Measurements from ENCODE around the gene ALAS1.

The ALAS1 gene

DNA sequence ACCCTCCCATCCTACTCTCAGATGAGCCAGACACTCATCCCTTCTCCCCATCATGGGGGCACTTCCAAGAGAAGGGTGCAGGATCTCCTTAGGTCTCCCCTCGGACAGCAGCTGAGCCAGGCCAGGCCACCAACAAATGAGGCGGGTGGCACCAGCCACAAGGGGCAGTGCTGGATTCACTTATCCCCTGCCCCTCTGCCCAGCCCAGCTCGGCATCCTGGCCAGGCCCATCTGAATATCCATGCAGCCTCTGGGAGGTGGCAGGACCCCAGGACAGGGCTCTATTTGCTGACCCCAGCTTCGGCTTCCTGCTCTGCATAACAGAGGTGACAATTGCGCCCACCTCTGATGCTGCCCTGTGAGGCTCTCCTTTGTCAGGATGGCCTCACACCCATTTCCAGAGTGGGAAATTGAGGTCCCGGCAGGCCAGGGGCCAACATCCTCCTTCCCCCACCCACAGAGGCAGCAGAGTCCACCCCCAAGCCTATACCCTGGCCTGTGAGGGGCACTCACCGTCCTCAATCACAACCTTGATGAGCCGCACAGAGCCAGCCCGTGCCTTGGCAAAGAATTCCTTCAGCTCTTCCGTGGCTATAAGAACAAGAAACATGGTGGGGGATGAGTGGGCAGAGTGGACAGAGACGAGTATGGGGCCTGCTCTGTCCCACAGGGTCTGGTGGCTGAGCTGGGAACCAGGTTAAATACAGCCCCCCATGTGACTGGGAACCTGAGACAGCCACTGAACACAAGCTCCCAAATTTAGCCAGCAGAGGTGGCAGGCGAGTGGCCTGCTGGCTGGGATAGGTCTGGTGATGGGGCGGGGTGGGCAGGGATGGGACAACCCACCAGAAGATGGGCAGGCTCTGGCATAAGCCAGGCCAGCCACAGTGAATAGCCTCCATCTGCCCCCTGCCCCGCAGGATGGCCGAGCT, 36.8 kb downstream of the ALAS1 start:
- no peak for DNase-seq (ENCODE audit: low spot score)

DNA sequence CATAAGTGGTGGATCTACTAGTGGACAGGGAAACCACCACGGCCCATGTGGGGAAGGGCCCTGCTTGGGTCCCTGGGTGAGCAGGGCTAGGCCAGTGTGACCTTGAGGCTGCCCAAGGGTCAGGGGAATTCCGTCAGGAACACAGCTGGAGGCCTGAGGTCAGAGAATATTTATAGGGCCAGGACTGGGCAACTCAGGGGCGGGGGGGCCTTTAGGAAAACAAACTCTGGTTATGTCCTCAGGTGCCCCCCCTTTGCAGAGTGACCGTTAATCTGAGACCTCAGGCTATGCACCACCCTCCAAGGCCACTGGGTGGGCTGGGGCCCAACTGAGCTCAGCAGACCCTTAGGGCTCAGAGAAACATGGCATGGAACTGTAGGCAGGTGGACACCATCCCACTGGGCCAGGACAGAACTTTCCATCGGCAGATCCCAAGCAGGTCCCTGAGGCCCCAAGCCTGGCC, 38.5 kb downstream of the ALAS1 start:
- DNase-seq (ENCODE audit: low spot score) = no peak

DNA sequence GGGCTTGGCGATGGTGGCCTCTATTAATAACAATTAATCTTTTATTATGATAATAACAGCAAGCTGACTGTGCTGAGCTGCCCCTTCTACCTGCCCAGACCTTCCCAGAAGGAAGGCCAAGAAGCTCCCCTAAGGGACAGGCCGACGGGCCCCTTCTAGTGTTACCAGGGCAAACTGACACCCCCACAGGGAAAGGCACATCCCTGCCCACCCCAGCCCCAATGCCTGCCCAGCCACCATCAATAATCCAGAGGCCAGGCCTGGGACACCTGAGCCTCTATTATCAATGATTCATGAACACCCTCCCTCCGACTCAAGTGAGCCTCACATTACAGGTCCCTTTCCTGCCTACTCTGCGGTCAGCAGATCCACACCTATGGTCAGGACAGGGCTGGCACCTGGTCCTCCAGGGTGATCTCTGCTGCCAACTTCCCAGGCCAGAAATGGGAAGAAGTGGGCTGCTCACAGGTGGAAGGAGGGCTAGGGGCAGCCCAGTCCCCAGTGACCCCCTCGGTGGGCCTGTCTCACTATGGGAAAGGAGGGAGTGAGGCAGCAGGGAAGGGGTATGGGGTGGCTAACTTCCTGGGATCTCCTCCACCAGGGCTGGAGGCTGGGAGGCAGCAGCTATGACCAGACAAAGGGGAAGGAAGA, 39.2 kb downstream of the ALAS1 start:
- DNase-seq (ENCODE audit: low spot score) = no peak

DNA sequence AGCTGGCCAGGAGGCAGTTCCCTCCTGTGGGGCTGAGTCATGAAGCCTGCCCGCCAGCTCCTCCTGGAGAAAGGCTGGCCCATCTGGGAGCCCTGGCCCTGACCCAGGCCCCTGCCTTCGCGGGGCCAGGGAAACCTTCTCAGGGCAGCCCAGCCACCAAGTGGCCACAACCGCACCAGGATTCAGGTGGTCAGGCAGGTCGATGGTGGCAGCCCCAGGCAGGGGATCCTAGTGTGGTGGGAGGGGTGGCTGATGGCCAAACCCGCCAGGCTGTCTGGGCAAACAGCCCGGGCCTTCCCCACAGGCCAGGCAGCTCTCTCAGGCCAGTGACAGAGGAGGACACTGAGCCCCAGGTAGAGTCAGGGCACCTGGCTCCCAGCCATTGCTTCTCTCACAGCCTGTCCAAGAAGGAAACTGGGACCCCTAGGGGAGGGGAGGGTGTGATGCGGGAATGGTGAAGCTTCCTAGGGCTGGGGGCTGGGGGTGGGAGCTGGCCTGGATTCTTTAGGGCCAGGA, 39.8 kb downstream of the ALAS1 start:
- peak; percentile 59 for DNase-seq (ENCODE audit: low spot score)

GRCh38 chr3:52238193-52238760, 40.3 kb downstream of the ALAS1 start:
- DNase-seq (ENCODE audit: low spot score) = no peak

DNA sequence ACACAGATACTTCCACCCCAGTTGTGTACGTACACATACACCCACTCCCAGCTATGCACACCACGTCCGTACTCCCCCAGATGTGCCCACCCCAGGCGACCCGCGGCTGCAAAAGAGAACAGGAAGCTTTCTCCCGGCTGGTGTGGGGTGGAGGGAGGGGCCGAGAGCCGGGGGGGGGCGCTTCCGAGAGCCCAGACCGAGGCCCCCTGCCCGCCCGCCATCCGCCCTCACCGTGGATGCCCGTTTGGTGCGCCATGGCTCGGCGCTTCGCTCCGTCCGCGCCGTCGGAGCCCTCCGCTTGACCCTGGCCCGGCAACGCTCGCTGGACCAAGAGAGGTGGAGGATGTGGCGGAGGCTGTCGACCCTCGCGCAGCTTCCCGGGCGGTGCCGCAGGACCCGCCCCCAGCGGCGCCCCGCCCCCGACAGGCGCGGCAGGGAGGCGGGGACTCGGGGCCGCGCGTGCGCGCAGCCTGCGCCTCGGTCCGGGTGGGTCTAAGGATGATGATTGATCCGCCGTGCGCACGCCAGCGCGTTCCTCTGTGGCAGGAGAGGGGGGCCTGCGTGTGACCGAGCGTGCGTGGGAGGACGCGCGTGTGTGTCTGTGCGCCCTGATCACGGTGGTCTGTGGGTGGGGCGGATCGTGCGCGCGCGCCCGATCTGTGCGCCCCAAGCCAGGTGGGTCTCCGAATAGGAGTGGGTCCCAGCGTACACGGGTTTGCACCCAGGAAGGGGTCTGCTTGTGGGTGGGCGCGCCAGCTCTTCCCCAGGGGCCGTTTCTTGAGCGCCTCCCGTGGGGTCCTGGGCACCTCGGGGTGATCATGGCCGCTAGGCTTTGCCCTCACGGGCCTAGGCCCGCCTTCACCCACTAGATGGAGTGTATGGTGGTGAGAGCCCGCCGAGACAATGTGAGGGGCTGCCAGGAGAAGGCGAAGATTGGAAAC, 41.1 kb downstream of the ALAS1 start, which contains the start of gene TWF2:
TWF2 (minus strand) TSS at position 398 of the 941 bp plus-strand sequence; CDS start at position 256, 142 bp downstream.
- peak; percentile 84 for DNase-seq (ENCODE audit: low spot score)

DNA sequence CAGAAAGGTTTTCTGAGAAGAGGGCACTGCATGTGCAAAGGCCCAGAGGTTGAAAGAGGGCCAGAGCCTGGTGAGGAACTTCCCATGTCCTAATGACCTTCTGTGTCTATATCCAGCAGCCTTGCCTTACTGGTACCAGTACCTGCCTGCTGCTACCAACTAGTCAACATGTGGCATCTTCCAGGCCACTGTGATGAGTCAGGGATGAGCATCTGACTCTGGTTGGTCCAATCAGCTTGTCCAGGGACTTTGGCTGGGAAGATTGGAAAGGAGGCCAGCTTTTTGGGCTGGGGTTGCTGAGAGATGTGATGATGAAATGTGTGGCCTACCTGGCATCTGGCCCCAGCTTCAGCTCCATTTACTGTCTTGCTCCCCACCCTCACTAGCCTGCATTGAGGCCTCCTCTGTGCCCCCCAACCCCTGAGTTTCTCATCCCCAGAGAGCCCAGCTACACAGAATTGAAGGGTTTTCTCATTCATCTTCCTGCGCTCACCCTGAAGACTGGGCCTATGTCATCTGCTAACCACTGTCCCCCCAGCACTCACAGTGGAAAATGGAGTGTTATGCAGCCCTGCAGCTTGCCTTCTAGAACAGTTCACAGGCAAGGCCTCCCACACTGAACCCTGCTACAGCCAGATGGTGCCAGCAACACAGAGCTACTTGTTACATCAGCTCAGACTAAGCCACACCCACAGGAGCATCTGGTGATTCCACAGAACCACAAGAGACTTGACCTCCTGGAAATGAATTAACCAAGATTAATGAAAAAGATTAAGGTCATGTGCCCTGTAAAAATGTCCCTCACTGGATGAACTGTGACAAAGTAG, 42.3 kb downstream of the ALAS1 start:
- peak; percentile 49 for DNase-seq (ENCODE audit: low spot score)

- DNase-seq (ENCODE audit: low spot score) = no peak
Measured at GRCh38 chr3:52240886-52241370, 43.0 kb downstream of the ALAS1 start.

DNA sequence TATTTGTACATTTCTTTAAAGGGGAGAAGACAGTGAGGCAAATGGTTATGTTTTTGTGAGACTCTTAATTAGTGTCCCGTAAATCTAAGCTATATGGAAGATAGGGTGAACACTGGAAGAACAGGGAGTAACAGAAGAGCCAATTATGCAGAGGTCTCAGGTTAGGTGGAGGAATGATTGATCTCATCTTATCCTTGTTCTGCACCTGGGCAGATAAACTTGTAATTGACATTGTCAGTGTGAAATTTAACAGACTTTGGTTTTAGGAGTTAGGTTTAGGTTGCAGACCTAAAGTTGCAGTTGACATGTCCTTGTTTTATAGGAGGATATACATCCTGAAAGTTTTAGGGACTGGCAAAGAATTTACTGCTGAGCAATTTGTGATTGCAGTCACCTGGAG, 44.1 kb downstream of the ALAS1 start:
- DNase-seq (ENCODE audit: low spot score) = no peak

DNA sequence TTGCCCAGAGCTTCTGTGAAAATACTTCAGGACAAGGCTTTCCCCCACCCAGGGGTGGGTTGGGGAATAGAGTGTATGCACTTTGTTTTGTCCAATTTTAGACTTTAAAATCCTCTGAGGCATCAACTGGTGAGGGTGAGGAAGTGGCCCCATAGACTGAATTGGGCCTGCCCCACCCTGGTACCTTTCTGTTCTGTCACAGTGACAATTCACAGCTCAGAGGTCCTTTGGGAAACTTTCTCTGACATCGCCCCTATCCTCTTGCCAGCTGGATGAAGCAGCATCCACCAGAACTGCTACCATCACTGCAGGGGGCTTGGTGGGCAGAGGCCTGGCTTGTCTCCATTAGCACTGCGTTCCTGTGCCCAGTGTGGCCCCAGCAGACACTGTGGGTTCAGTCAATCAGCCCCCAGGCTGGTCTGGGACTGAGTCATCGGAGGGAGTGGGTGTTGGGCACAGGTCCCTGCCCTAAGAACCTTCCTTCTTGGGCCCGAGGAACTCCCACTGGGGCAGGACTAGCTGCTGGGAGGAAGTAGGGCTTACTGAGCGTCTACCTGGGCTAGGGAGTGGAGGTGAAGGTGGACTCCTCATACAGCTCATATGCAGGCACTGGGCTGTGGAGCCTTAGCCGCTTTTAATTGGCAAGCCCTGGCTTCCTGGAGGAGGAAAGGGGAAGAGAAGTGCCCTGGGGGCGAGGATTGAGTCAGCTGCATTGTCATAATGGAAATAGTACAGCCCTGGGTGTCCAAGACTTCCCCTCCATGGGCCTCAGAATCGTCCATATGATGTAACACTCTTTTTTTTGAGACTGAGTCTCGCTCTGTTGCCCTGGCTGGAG, 46.0 kb downstream of the ALAS1 start:
- DNase-seq (ENCODE audit: low spot score) = peak; percentile 28

DNA sequence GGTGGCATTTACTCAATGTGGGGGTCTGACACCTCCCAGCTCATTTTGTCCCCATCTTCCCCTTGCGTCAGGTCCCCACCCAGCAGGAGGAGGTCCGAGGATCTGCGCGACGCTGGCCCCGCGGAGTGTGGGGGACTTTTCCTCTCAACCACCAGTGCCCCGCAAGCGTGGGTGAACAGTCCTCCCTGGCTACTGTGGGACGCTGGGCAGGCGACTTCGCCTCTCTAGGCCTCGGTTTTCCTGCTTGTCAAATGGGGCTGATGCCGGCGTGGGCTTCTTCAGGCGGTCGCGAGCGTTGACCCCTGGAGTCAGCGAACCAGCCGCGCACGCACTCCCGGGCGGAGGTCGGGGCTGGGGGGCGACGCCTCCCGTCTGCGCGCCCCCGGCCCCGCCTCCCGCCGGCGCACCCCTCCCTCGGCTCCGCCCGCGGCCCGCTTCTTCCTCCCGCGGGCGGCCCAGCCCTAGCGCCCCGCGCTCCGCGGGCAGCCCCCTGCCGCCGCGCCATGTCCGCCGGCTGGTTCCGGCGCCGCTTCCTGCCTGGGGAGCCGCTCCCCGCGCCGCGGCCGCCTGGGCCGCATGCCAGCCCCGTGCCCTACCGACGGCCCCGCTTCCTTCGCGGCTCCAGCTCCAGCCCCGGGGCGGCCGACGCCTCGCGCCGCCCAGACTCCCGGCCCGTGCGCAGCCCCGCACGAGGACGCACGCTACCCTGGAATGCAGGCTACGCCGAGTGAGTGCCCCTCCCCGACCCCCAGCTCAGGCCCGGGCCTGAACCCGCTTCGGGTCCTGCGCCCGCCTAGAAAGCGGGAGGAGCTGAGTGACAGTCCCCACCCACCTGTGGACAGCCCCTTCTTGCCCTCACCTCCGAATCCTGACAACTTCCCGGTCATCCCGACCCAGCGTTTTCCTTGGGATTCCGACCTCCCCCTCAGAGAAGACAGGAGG, 47.6 kb downstream of the ALAS1 start, which contains the start of gene PPM1M:
PPM1M (plus strand) TSS at position 438 of the 942 bp plus-strand sequence; CDS start at position 504, 66 bp downstream.
- DNase-seq (ENCODE audit: low spot score) = peak; percentile 43

- no peak for DNase-seq (ENCODE audit: low spot score)
Measured at GRCh38 chr3:52246264-52246620, 48.3 kb downstream of the ALAS1 start.

DNA sequence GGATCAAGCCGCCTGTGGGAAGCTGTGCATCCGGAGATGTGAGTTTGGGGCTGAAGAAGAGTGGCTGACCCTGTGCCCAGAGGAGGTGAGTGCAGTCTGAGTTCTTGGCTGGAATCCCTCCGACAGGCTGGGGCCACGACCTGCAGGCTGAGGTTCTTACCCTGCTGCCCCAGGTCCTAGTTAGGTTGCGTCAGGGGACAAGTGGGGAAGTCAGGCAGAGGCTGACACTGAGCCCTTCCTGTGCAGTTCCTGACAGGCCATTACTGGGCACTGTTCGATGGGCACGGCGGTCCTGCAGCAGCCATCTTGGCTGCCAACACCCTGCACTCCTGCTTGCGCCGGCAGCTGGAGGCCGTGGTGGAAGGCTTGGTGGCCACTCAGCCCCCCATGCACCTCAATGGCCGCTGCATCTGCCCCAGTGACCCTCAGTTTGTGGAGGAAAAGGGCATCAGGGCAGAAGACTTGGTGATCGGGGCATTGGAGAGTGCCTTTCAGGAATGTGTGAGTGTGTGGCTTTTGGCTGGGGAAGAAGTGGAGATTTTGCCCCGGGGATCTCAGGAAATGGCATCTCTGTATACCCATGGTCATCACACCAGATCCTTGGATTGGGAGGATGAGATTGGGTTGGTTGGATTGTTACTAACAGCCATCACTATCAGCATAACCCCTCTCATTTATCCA, 48.9 kb downstream of the ALAS1 start:
- no peak for DNase-seq (ENCODE audit: low spot score)

DNA sequence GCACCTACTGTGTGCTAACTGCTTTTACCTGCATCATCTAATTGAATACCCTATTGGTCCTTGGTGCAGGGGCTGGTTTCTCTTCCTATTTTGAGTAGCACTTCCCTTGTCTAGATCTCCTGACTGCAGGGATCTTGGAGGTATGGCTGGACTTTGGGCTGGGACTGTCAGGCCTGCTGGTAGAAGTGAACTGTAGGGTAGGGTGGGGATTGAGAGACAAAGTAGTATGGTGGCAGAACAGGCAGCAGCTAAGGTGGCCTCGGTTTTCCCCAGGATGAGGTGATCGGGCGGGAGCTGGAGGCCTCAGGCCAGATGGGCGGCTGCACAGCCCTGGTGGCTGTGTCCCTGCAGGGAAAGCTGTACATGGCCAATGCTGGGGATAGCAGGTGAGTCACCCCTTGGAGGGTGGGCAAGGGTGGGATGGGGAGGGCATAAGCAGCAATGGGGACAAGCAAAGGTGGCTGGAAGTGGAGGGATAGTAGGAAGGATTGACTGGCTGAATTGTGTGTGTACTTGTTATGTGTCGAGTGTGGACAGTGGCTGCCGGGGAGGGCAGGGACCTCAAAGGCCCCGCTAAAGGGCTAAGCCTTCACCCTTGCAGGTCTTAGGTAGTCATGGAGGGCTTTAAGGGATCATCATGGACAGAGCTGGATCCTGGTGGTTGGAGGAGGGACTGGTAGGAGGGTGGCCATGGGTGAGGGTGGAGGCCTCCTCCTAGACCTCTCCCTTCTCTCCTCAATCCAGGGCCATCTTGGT, 49.6 kb downstream of the ALAS1 start:
- DNase-seq (ENCODE audit: low spot score) = no peak

DNA sequence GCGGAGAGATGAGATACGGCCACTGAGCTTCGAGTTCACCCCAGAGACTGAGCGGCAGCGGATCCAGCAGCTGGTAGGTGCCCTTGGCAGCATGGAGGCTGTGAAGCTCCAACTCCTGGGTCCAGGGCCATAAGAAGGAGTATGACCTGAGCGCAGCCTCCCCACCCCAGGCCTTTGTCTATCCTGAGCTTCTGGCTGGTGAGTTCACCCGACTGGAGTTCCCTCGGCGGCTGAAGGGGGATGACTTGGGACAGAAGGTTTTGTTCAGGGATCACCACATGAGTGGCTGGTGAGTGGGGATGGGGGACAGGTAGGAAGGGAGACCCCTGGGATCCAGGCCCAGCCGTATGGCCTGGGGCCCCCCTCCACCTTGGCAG, 50.2 kb downstream of the ALAS1 start:
- no peak for DNase-seq (ENCODE audit: low spot score)

- DNase-seq (ENCODE audit: low spot score) = no peak
Measured at GRCh38 chr3:52248816-52249547, 51.0 kb downstream of the ALAS1 start.
